Mucosa of descending colon (tissue), 3 donors: ENCODE measurements around the gene CLVS2. TPM values are rescaled to one million over a fixed set of nuclear protein-coding genes. Genes with fewer than 3 reads are reported as not detected.

Source experiments
- ATAC-seq: fragments of 200-7000 bp; cut with Tn5 transposase; one replicate; pipeline ENCODE4 v1.9.1; 2020; ENCODE audit warnings: mild to moderate bottlenecking, moderate library complexity
- DNase-seq, 3 donors: peaks; one replicate each; pipeline ENCODE4 v3.0.0-alpha.2; 2020
- H3K36me3 ChIP-seq: fragments of 200-600 bp; one replicate; pipeline ENCODE4 v1.8.0; 2021; ENCODE audit warnings: low read depth, mild to moderate bottlenecking
- H3K4me1 ChIP-seq: fragments of 200-600 bp; one replicate; pipeline ENCODE4 v1.8.0; 2021; ENCODE audit warnings: low read depth, mild to moderate bottlenecking
- H3K4me3 ChIP-seq: fragments of 200-600 bp; one replicate; pipeline ENCODE4 v1.8.0; 2021; ENCODE audit warnings: mild to moderate bottlenecking
- H3K9me3 ChIP-seq: fragments of 200-600 bp; one replicate; pipeline ENCODE4 v1.8.0; 2021; ENCODE audit warnings: mild to moderate bottlenecking
- intact Hi-C, 2 donors: fragments of 100-400 bp; cut with DNase I in 1 of 2; cut with micrococcal nuclease in 1 of 2; formaldehyde crosslinking; loops; one replicate each; pipeline versions ENCODE4 v1.11.0 to v1.11.1; 2022; cut with DNase I, micrococcal nuclease
- total RNA-seq, 3 donors: library from RNA; stranded (reverse); fragmentation: NEBNext Ultra II Directional in 2 of 3; extraction: Animal tissue kit (Norgen Biotek cat#: 25700) in 2 of 3; gene quantifications; one replicate each; pipeline versions ENCODE4 v1.2.1 to v1.2.4, GENCODE V29; 2021 to 2023
- TF ChIP-seq, protein P1 (sequence below): fragments of 200-600 bp; IDR thresholded peaks from one replicate; pipeline ENCODE4 v1.8.0; 2022; ENCODE audit warnings: antibody characterized with exemption, mild to moderate bottlenecking
- donor health status: DM: no; HTN: no; CAD: no; lungs with moderate emphysema.
- donor health status: DM: no; HTN: no; CAD: no.
- donor health status: DM: no; HTN: yes; CAD: no.

The CLVS2 gene
- total RNA-seq, 3 donors from 2014 or later = 0.03 to 0.92 (median 0.19) TPM

GRCh38 chr6:123118811-123119210 is 122.8 kb downstream of the CLVS2 start:
- intact Hi-C loops = no loop called here
- Histone ChIP-seq H3K9me3 (no peaks in the 10 kb centered on the region), H3K4me1 (no peaks in the 10 kb centered on the region), H3K4me3 (no peak overlapping the region), H3K36me3 (no peaks in the 10 kb centered on the region)
- ATAC-seq (no peak), DNase-seq (no peak)
- TF ChIP-seq, protein P1, sequence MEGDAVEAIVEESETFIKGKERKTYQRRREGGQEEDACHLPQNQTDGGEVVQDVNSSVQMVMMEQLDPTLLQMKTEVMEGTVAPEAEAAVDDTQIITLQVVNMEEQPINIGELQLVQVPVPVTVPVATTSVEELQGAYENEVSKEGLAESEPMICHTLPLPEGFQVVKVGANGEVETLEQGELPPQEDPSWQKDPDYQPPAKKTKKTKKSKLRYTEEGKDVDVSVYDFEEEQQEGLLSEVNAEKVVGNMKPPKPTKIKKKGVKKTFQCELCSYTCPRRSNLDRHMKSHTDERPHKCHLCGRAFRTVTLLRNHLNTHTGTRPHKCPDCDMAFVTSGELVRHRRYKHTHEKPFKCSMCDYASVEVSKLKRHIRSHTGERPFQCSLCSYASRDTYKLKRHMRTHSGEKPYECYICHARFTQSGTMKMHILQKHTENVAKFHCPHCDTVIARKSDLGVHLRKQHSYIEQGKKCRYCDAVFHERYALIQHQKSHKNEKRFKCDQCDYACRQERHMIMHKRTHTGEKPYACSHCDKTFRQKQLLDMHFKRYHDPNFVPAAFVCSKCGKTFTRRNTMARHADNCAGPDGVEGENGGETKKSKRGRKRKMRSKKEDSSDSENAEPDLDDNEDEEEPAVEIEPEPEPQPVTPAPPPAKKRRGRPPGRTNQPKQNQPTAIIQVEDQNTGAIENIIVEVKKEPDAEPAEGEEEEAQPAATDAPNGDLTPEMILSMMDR = no peak

Other genes starting within 250 kb of the CLVS2 start
- gene FABP7, start 216.5 kb upstream of the CLVS2 start, total RNA-seq = not detected
- 100 to 1,000 TPM in 2 of 3 donors, 10 to 100 TPM in 1; 81.7 to 192 (median 158) TPM for gene SMPDL3A, start 207.0 kb upstream of the CLVS2 start, total RNA-seq